Fibroblast of lung (primary cell): Measurements from ENCODE around the gene SLC16A2. TPM values are rescaled to one million over a fixed set of nuclear protein-coding genes. Genes with fewer than 3 reads are reported as not detected.

Source experiments
- DNase-seq, 2 donors: peaks; one replicate each; pipeline versions ENCODE4 v3.0.0 to v3.0.0-alpha.2; 2010; ENCODE audit warnings: low read depth in 2 of 2
- H2AFZ ChIP-seq: 2 replicates; pipeline ENCODE4 v1.5.1; 2012; ENCODE audit warnings: low read length, control low read depth, inconsistent platforms
- H3K27ac ChIP-seq: 2 replicates; pipeline ENCODE4 v1.5.1; 2011; ENCODE audit warnings: low read length, control low read depth; ENCODE audit not compliant: insufficient read depth
- H3K27me3 ChIP-seq: 2 replicates; pipeline ENCODE4 v1.5.1; 2011; ENCODE audit warnings: mild to moderate bottlenecking, low read length; ENCODE audit not compliant: control insufficient read depth, insufficient read depth
- H3K36me3 ChIP-seq: 2 replicates; pipeline ENCODE4 v1.5.1; 2011; ENCODE audit warnings: low read length; ENCODE audit not compliant: control insufficient read depth, insufficient read depth
- H3K4me1 ChIP-seq: 2 replicates; pipeline ENCODE4 v1.5.1; 2011; ENCODE audit warnings: low read length; ENCODE audit not compliant: control insufficient read depth, insufficient read depth; ENCODE audit errors: extremely low read depth
- H3K4me2 ChIP-seq: 2 replicates; pipeline ENCODE4 v1.5.1; 2011; ENCODE audit warnings: low read length, control low read depth; ENCODE audit not compliant: insufficient read depth; ENCODE audit errors: extremely low read depth
- H3K4me3 ChIP-seq, 4 experiments: fragments of 200-600 bp in 1 of 4; sonication (generic) in 1 of 4; replicated peaks in 1 of 4; 2 replicates each; pipeline ENCODE4 v1.5.1; 2011 to 2016; ENCODE audit warnings: low read length in 4 of 4, low read depth in 3 of 4, mild to moderate bottlenecking in 3 of 4, control low read depth in 2 of 4, inconsistent platforms in 1 of 4, mixed read lengths in 1 of 4; ENCODE audit not compliant: insufficient read depth in 1 of 4; ENCODE audit errors: control extremely low read depth in 1 of 4
- H3K79me2 ChIP-seq: 2 replicates; pipeline ENCODE4 v1.5.1; 2012; ENCODE audit warnings: mild to moderate bottlenecking, low read length, inconsistent platforms; ENCODE audit not compliant: control insufficient read depth, insufficient read depth
- H3K9ac ChIP-seq: 2 replicates; pipeline ENCODE4 v1.5.1; 2011; ENCODE audit warnings: mild to moderate bottlenecking, low read length, control low read depth; ENCODE audit not compliant: insufficient read depth
- H3K9me3 ChIP-seq: 2 replicates; pipeline ENCODE4 v1.5.1; 2012; ENCODE audit warnings: low read depth, low read length; ENCODE audit not compliant: control insufficient read depth, insufficient read depth
- H4K20me1 ChIP-seq: 2 replicates; pipeline ENCODE4 v1.5.1; 2011; ENCODE audit warnings: low read length; ENCODE audit not compliant: control insufficient read depth, insufficient read depth; ENCODE audit errors: extremely low read depth
- EZH2 ChIP-seq: IDR thresholded peaks from 2 replicates; pipeline ENCODE4 v1.5.1; 2012; ENCODE audit warnings: low read length, control low read depth, mild to moderate bottlenecking; ENCODE audit errors: missing control alignments
- polyA plus RNA-seq, 2 donors: library from polyadenylated mRNA; depleted of rRNA in 1 of 2; stranded (reverse) in 1 of 2; unstranded in 1 of 2; fragments of >200 nt; gene quantifications; 2 replicates each; pipeline ENCODE4 v1.2.1, GENCODE V29; 2011 to 2012; ENCODE audit warnings: missing spikeins in 1 of 2
- total RNA-seq: library from RNA; depleted of rRNA; stranded (reverse); fragments of >200 nt; gene quantifications from 2 replicates; pipeline ENCODE4 v1.2.1, GENCODE V29; 2014
- TF ChIP-seq, protein P1 (sequence below), 2 donors: IDR thresholded peaks in 1 of 2; conservative IDR thresholded peaks in 1 of 2; 1 replicate in 1 of 2; 2 replicates in 1 of 2; pipeline ENCODE4 v1.5.1; 2011 to 2012; ENCODE audit warnings: low read length in 2 of 2, control low read depth in 1 of 2, inconsistent platforms in 1 of 2, low read depth in 1 of 2, mild to moderate bottlenecking in 1 of 2

Gene SLC16A2
- total and polyA plus RNA-seq, 2 donors (not counting 1 experiment from before 2014, with no cell fraction given): 7.8 to 27.2 TPM

- DNase-seq: no peak
- no peaks in the 10 kb centered on the region for H3K36me3 ChIP-seq
- H3K4me1 ChIP-seq: peaks cover 9% of the 10 kb centered on the region
- H3K9ac ChIP-seq: no peak overlapping the region
- H3K4me2 ChIP-seq: no peak overlapping the region
- TF ChIP-seq EZH2: no peak
- TF ChIP-seq, protein P1, sequence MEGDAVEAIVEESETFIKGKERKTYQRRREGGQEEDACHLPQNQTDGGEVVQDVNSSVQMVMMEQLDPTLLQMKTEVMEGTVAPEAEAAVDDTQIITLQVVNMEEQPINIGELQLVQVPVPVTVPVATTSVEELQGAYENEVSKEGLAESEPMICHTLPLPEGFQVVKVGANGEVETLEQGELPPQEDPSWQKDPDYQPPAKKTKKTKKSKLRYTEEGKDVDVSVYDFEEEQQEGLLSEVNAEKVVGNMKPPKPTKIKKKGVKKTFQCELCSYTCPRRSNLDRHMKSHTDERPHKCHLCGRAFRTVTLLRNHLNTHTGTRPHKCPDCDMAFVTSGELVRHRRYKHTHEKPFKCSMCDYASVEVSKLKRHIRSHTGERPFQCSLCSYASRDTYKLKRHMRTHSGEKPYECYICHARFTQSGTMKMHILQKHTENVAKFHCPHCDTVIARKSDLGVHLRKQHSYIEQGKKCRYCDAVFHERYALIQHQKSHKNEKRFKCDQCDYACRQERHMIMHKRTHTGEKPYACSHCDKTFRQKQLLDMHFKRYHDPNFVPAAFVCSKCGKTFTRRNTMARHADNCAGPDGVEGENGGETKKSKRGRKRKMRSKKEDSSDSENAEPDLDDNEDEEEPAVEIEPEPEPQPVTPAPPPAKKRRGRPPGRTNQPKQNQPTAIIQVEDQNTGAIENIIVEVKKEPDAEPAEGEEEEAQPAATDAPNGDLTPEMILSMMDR (conservative IDR thresholded peaks at IDR 0.05 in 1 of 2, IDR thresholded peaks at IDR 0.05 in 1 of 2; ENCODE audit: low read depth in 1 of 2, low read length in 2 of 2): no peak
- H3K27ac ChIP-seq: no peak overlapping the region
- H3K27me3 ChIP-seq: no peaks in the 10 kb centered on the region
- H3K79me2 ChIP-seq: no peaks in the 10 kb centered on the region
- H2AFZ ChIP-seq: no peak overlapping the region
- H4K20me1 ChIP-seq: no peaks in the 10 kb centered on the region
- H3K4me3 ChIP-seq: no peak overlapping the region
- H3K9me3 ChIP-seq: no peaks in the 10 kb centered on the region
Observed at GRCh38 chrX:74446876-74447275, 25.6 kb downstream of the SLC16A2 start.

GRCh38 chrX:74448669-74449068 lies 27.4 kb downstream of the SLC16A2 start:
- H3K27ac ChIP-seq: no peak overlapping the region
- no peaks in the 10 kb centered on the region for H3K9me3 ChIP-seq
- peaks cover 9% of the 10 kb centered on the region for H3K4me1 ChIP-seq
- no peak overlapping the region for H2AFZ ChIP-seq
- H3K79me2 ChIP-seq: no peaks in the 10 kb centered on the region
- no peak for DNase-seq
- no peak overlapping the region for H3K9ac ChIP-seq
- no peaks in the 10 kb centered on the region for H4K20me1 ChIP-seq
- no peak overlapping the region for H3K4me2 ChIP-seq
- H3K4me3 ChIP-seq: no peak overlapping the region
- TF ChIP-seq, protein P1 (conservative IDR thresholded peaks at IDR 0.05 in 1 of 2, IDR thresholded peaks at IDR 0.05 in 1 of 2; ENCODE audit: low read depth in 1 of 2, low read length in 2 of 2): no peak
- TF ChIP-seq EZH2: no peak
- no peaks in the 10 kb centered on the region for H3K27me3 ChIP-seq
- H3K36me3 ChIP-seq: no peaks in the 10 kb centered on the region

DNA sequence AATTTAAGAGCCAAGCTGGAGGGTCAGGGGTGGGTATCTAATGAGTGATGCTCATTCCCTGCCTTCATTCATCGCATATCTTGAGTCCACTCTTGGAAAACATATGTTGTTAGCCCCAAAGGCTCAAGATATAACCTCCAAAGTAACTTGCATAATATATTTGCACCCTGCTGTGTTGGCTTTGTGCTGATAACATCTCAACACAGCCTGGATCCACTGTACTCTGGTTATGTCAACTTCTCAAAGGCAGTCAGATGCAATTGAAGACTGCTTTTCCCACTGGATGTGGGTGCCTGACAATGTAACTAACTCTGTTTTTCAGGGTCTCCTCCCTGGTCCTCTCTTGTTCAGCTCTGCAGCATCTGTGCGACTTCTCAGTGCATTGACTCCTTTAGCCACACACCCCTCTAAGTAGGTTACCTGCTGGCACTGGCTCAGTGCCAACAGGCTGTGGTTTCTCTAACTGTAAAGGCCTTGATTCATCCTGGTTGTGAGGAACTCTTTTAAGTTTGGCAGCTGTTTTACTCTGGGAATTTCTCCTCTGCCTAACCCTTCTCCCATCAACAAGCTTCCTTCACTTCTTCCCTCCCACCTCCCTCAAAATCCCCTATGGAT lies 28.1 kb downstream of the SLC16A2 start:
- Histone ChIP-seq H3K79me2 (no peaks in the 10 kb centered on the region), H3K9ac (no peak overlapping the region), H3K36me3 (no peaks in the 10 kb centered on the region), H3K27ac (no peak overlapping the region), H3K27me3 (no peaks in the 10 kb centered on the region), H3K4me3 (no peak overlapping the region), H3K4me1 (peaks cover 9% of the 10 kb centered on the region), H3K9me3 (no peaks in the 10 kb centered on the region), H3K4me2 (no peak overlapping the region), H2AFZ (no peak overlapping the region), H4K20me1 (no peaks in the 10 kb centered on the region)
- peak in 1 of 2 donors; percentile 52 for DNase-seq
- no peak for TF ChIP-seq EZH2
- TF ChIP-seq, protein P1 (conservative IDR thresholded peaks at IDR 0.05 in 1 of 2, IDR thresholded peaks at IDR 0.05 in 1 of 2; ENCODE audit: low read depth in 1 of 2, low read length in 2 of 2): no peak
